Trophoblast cell (in vitro differentiated cells and primary cell): ENCODE results near the gene ADCY1.

Experiments
- DNase-seq, 2 donors: peaks; one replicate each; pipeline ENCODE4 v3.0.0-alpha.2; 2016
- H2AFZ ChIP-seq: 2 replicates; pipeline ENCODE4 v1.6.1; 2013; ENCODE audit warnings: low read length, moderate library complexity, mild to moderate bottlenecking; ENCODE audit not compliant: insufficient read depth, poor library complexity
- H2AK5ac ChIP-seq: 2 replicates; pipeline ENCODE4 v1.6.1; 2013; ENCODE audit warnings: mild to moderate bottlenecking, low read length
- H2BK120ac ChIP-seq: 2 replicates; pipeline ENCODE4 v1.6.1; 2013; ENCODE audit warnings: low read length, mild to moderate bottlenecking, moderate library complexity; ENCODE audit not compliant: insufficient read depth, poor library complexity
- H2BK12ac ChIP-seq: 2 replicates; pipeline ENCODE4 v1.6.1; 2013; ENCODE audit warnings: mild to moderate bottlenecking, low read length, moderate library complexity
- H2BK5ac ChIP-seq: 2 replicates; pipeline ENCODE4 v1.6.1; 2013; ENCODE audit warnings: low read length, low read depth, moderate library complexity, mild to moderate bottlenecking; ENCODE audit not compliant: poor library complexity
- H3K14ac ChIP-seq: 2 replicates; pipeline ENCODE4 v1.6.1; 2013; ENCODE audit warnings: mild to moderate bottlenecking, low read length
- H3K18ac ChIP-seq: 2 replicates; pipeline ENCODE4 v1.6.1; 2013; ENCODE audit warnings: mild to moderate bottlenecking, low read length
- H3K23ac ChIP-seq: 2 replicates; pipeline ENCODE4 v1.6.1; 2013; ENCODE audit warnings: low read length
- H3K27ac ChIP-seq: 2 replicates; pipeline ENCODE4 v1.5.1; 2013; ENCODE audit warnings: low read depth, mild to moderate bottlenecking, inconsistent platforms, low read length, moderate library complexity
- H3K27me3 ChIP-seq: 2 replicates; pipeline ENCODE4 v1.6.1; 2013; ENCODE audit warnings: inconsistent platforms, mild to moderate bottlenecking, low read length, moderate library complexity; ENCODE audit not compliant: insufficient read depth
- H3K36me3 ChIP-seq, 2 experiments: 1 replicate in 1 of 2; 2 replicates in 1 of 2; pipeline ENCODE4 v1.6.1; 2013; ENCODE audit warnings: low read length in 2 of 2, mild to moderate bottlenecking in 2 of 2, moderate library complexity in 1 of 2; ENCODE audit not compliant: insufficient read depth in 2 of 2, control insufficient read depth in 1 of 2
- H3K4ac ChIP-seq: 2 replicates; pipeline ENCODE4 v1.6.1; 2013; ENCODE audit warnings: low read depth, mild to moderate bottlenecking, low read length, moderate library complexity
- H3K4me1 ChIP-seq, 2 experiments: 1 replicate in 1 of 2; 2 replicates in 1 of 2; pipeline ENCODE4 v1.6.1; 2013; ENCODE audit warnings: low read length in 2 of 2, mild to moderate bottlenecking in 2 of 2, moderate library complexity in 1 of 2; ENCODE audit not compliant: insufficient read depth in 2 of 2, control insufficient read depth in 1 of 2
- H3K4me2 ChIP-seq: 2 replicates; pipeline ENCODE4 v1.6.1; 2013; ENCODE audit warnings: inconsistent platforms, mild to moderate bottlenecking, low read length, moderate library complexity
- H3K4me3 ChIP-seq: 2 replicates; pipeline ENCODE4 v1.5.1; 2013; ENCODE audit warnings: mild to moderate bottlenecking, low read depth, low read length, inconsistent platforms
- H3K79me1 ChIP-seq: one replicate; pipeline ENCODE4 v1.6.1; 2013; ENCODE audit warnings: low read length
- H3K79me2 ChIP-seq: 2 replicates; pipeline ENCODE4 v1.6.1; 2013; ENCODE audit warnings: low read length, mild to moderate bottlenecking; ENCODE audit not compliant: control insufficient read depth, insufficient read depth, poor library complexity
- H3K9ac ChIP-seq: 2 replicates; pipeline ENCODE4 v1.6.1; 2013; ENCODE audit warnings: mild to moderate bottlenecking, low read length
- H3K9me3 ChIP-seq: 2 replicates; pipeline ENCODE4 v1.6.1; 2013; ENCODE audit warnings: low read depth, mild to moderate bottlenecking, control low read depth, inconsistent platforms, low read length; ENCODE audit not compliant: insufficient read depth
- H4K12ac ChIP-seq: 2 replicates; pipeline ENCODE4 v1.6.1; 2013; ENCODE audit warnings: low read depth, mild to moderate bottlenecking, low read length, moderate library complexity
- H4K8ac ChIP-seq: 2 replicates; pipeline ENCODE4 v1.6.1; 2013; ENCODE audit warnings: low read depth, mild to moderate bottlenecking, low read length, moderate library complexity
- H4K91ac ChIP-seq: one replicate; pipeline ENCODE4 v1.6.1; 2013; ENCODE audit warnings: low read depth, mild to moderate bottlenecking, low read length, moderate library complexity
- WGBS: extraction: QIAGEN DNeasy Blood & Tissue Kit; methylation state at CpG from one replicate; pipeline ENCODE4 v1.1.7; 2013; ENCODE audit warnings: missing lambda C conversion rate; ENCODE audit not compliant: insufficient read length, insufficient coverage; ENCODE audit errors: extremely low coverage; 5-methylcytosine and 5-hydroxymethylcytosine counted together

Gene ADCY1

GRCh38 chr7:45598886-45599520, 24.8 kb downstream of the ADCY1 start:
- H4K12ac ChIP-seq, result no peak overlapping the region
- WGBS, result no CpG with 5 or more reads among the region's 14 CpGs
- H4K8ac ChIP-seq, result no peak overlapping the region
- H3K27me3 ChIP-seq, result no peaks in the 10 kb centered on the region
- peaks cover 3% of the 10 kb centered on the region for H3K9me3 ChIP-seq
- no peak overlapping the region for H3K18ac ChIP-seq
- H2BK5ac ChIP-seq, result no peak overlapping the region
- H2AFZ ChIP-seq, result no peak overlapping the region
- no peak overlapping the region for H2BK120ac ChIP-seq
- no peak overlapping the region for H4K91ac ChIP-seq
- no peak for DNase-seq
- H3K23ac ChIP-seq, result no peak overlapping the region
- no peak overlapping the region for H3K4me3 ChIP-seq
- no peak overlapping the region for H2BK12ac ChIP-seq
- no peak overlapping the region for H3K4me2 ChIP-seq
- no peak overlapping the region for H3K9ac ChIP-seq
- no peak overlapping the region for H3K14ac ChIP-seq
- H3K27ac ChIP-seq, result no peak overlapping the region
- H3K4ac ChIP-seq, result no peak overlapping the region
- H3K36me3 ChIP-seq, result no peaks in the 10 kb centered on the region
- no peaks in the 10 kb centered on the region for H3K4me1 ChIP-seq
- no peaks in the 10 kb centered on the region for H3K79me1 ChIP-seq
- H3K79me2 ChIP-seq, result no peaks in the 10 kb centered on the region
- H2AK5ac ChIP-seq, result no peak overlapping the region

- H3K14ac ChIP-seq, result no peak overlapping the region
- DNase-seq, result no peak
These were observed 25.9 kb downstream of the ADCY1 start for GRCh38 chr7:45599851-45600706.

GRCh38 chr7:45601094-45601493, 26.9 kb downstream of the ADCY1 start:
- no peaks in the 10 kb centered on the region for H3K4me1 ChIP-seq
- H4K12ac ChIP-seq, result no peak overlapping the region
- H4K91ac ChIP-seq, result no peak overlapping the region
- no peak overlapping the region for H2BK5ac ChIP-seq
- no peak overlapping the region for H3K9ac ChIP-seq
- no peak overlapping the region for H4K8ac ChIP-seq
- no peak overlapping the region for H2AK5ac ChIP-seq
- H2BK120ac ChIP-seq, result no peak overlapping the region
- H3K79me1 ChIP-seq, result no peaks in the 10 kb centered on the region
- WGBS, result no CpG with 5 or more reads among the region's 4 CpGs
- H3K4ac ChIP-seq, result no peak overlapping the region
- H3K27me3 ChIP-seq, result no peaks in the 10 kb centered on the region
- no peak overlapping the region for H2BK12ac ChIP-seq
- peaks cover 3% of the 10 kb centered on the region for H3K9me3 ChIP-seq
- no peaks in the 10 kb centered on the region for H3K36me3 ChIP-seq
- no peak overlapping the region for H3K23ac ChIP-seq
- no peak for DNase-seq
- no peak overlapping the region for H3K27ac ChIP-seq
- H3K14ac ChIP-seq, result no peak overlapping the region
- no peak overlapping the region for H3K4me3 ChIP-seq
- no peak overlapping the region for H3K4me2 ChIP-seq
- no peak overlapping the region for H2AFZ ChIP-seq
- no peaks in the 10 kb centered on the region for H3K79me2 ChIP-seq
- H3K18ac ChIP-seq, result no peak overlapping the region

More at GRCh38 chr7:45599851-45600706, 25.9 kb downstream of the ADCY1 start:
- Histone ChIP-seq H2BK120ac (no peak overlapping the region), H3K4me2 (no peak overlapping the region), H3K4me3 (no peak overlapping the region), H4K12ac (no peak overlapping the region), H3K18ac (no peak overlapping the region), H3K9me3 (peaks cover 3% of the 10 kb centered on the region), H3K79me1 (no peaks in the 10 kb centered on the region), H2BK5ac (no peak overlapping the region), H3K27me3 (no peaks in the 10 kb centered on the region), H2AK5ac (no peak overlapping the region), H2AFZ (no peak overlapping the region), H4K91ac (no peak overlapping the region), H3K79me2 (no peaks in the 10 kb centered on the region), H3K23ac (no peak overlapping the region), H3K27ac (no peak overlapping the region), H3K4me1 (no peaks in the 10 kb centered on the region), H3K9ac (no peak overlapping the region), H3K36me3 (no peaks in the 10 kb centered on the region), H3K4ac (no peak overlapping the region), H2BK12ac (no peak overlapping the region), H4K8ac (no peak overlapping the region)
- no CpG with 5 or more reads among the region's 10 CpGs for WGBS

- no peak overlapping the region for H4K8ac ChIP-seq
- H3K79me2 ChIP-seq, result no peaks in the 10 kb centered on the region
- no peak overlapping the region for H2BK12ac ChIP-seq
- H3K4ac ChIP-seq, result no peak overlapping the region
- H3K27ac ChIP-seq, result no peak overlapping the region
- H3K18ac ChIP-seq, result no peak overlapping the region
- H3K14ac ChIP-seq, result no peak overlapping the region
- H3K23ac ChIP-seq, result no peak overlapping the region
- no peak overlapping the region for H4K12ac ChIP-seq
- no peaks in the 10 kb centered on the region for H3K79me1 ChIP-seq
- WGBS, result no CpG with 5 or more reads among the region's 6 CpGs
- no peaks in the 10 kb centered on the region for H3K27me3 ChIP-seq
- no peaks in the 10 kb centered on the region for H3K36me3 ChIP-seq
- no peak overlapping the region for H4K91ac ChIP-seq
- no peaks in the 10 kb centered on the region for H3K4me1 ChIP-seq
- no peak overlapping the region for H2BK5ac ChIP-seq
- no peak overlapping the region for H2AK5ac ChIP-seq
- no peak for DNase-seq
- H2AFZ ChIP-seq, result no peak overlapping the region
- no peak overlapping the region for H3K4me2 ChIP-seq
- no peak overlapping the region for H3K9ac ChIP-seq
- no peak overlapping the region for H2BK120ac ChIP-seq
- H3K4me3 ChIP-seq, result peak overlapping the region; percentile 13
- peaks cover 3% of the 10 kb centered on the region for H3K9me3 ChIP-seq
These were observed 27.8 kb downstream of the ADCY1 start for GRCh38 chr7:45601816-45602540.
